Spleen (tissue), 11 donors: ENCODE results near the gene DBI. TPM values are rescaled to one million over a fixed set of nuclear protein-coding genes. Genes with fewer than 3 reads are reported as not detected.

Experiments used
- DNase-seq: peaks from one replicate; pipeline ENCODE4 v3.0.0-alpha.2; 2020
- H3K27ac ChIP-seq, 8 donors: fragments of 200-600 bp; sonication (generic) in 7 of 8; 1 replicate in 4 of 8; 2 replicates in 4 of 8; pipeline versions ENCODE4 v1.5.0 to v1.8.0; 2016 to 2021; ENCODE audit warnings: inconsistent platforms in 4 of 8, mild to moderate bottlenecking in 4 of 8, moderate library complexity in 1 of 8
- H3K27me3 ChIP-seq, 7 donors: fragments of 200-600 bp; sonication (generic) in 6 of 7; replicated peaks in 1 of 7; 1 replicate in 4 of 7; 2 replicates in 3 of 7; pipeline versions ENCODE4 v1.5.0 to v1.8.0; 2016 to 2021; ENCODE audit warnings: inconsistent platforms in 3 of 7, mild to moderate bottlenecking in 1 of 7
- H3K36me3 ChIP-seq, 6 donors: fragments of 200-600 bp; sonication (generic) in 5 of 6; 1 replicate in 4 of 6; 2 replicates in 2 of 6; pipeline versions ENCODE4 v1.5.0 to v1.8.0; 2016 to 2021; ENCODE audit warnings: inconsistent platforms in 2 of 6
- H3K4me1 ChIP-seq, 6 donors: fragments of 200-600 bp; sonication (generic) in 5 of 6; 1 replicate in 3 of 6; 2 replicates in 3 of 6; pipeline versions ENCODE4 v1.5.0 to v1.8.0; 2016 to 2021; ENCODE audit warnings: inconsistent platforms in 3 of 6
- H3K4me3 ChIP-seq, 8 donors: fragments of 200-600 bp; sonication (generic) in 7 of 8; 1 replicate in 4 of 8; 2 replicates in 4 of 8; pipeline versions ENCODE4 v1.5.0 to v1.8.0; 2016 to 2021; ENCODE audit warnings: inconsistent platforms in 4 of 8, mild to moderate bottlenecking in 4 of 8, moderate library complexity in 2 of 8
- H3K9me3 ChIP-seq, 8 donors: fragments of 200-600 bp; sonication (generic) in 7 of 8; 1 replicate in 4 of 8; 2 replicates in 4 of 8; pipeline versions ENCODE4 v1.5.0 to v1.8.0; 2016 to 2021; ENCODE audit warnings: inconsistent platforms in 4 of 8
- CTCF ChIP-seq, 11 experiments: fragments of 200-600 bp in 7 of 11; fragments of 450-650 bp in 4 of 11; sonication (generic) in 4 of 11; IDR thresholded peaks in 8 of 11; conservative IDR thresholded peaks in 3 of 11; 1 replicate in 7 of 11; 2 replicates in 4 of 11; pipeline versions ENCODE4 v1.4.0 to v1.8.0; 2016 to 2021; ENCODE audit warnings: antibody characterized with exemption in 11 of 11, inconsistent platforms in 4 of 11, mild to moderate bottlenecking in 1 of 11
- POLR2A ChIP-seq, 3 donors: fragments of 450-650 bp; IDR thresholded peaks; one replicate each; pipeline ENCODE4 v1.5.1; 2017; ENCODE audit warnings: antibody characterized with exemption in 3 of 3, mild to moderate bottlenecking in 1 of 3
- POLR2AphosphoS5 ChIP-seq, 3 donors: sonication (generic); formaldehyde crosslinking; IDR thresholded peaks; one replicate each; pipeline ENCODE4 v1.5.1; 2017; ENCODE audit warnings: antibody characterized with exemption in 3 of 3
- WGBS, 5 donors: extraction: QIAGEN DNeasy Blood & Tissue Kit in 3 of 5; methylation state at CpG; one replicate each; pipeline versions ENCODE4 v1.1.5 to v1.1.7; 2013 to 2018; 5-methylcytosine and 5-hydroxymethylcytosine counted together
- intact Hi-C: fragments of 100-400 bp; cut with DNase I; formaldehyde crosslinking; loops from one replicate; pipeline ENCODE4 v1.15.0; 2023; ENCODE audit warnings: low total_unique reads
- polyA plus RNA-seq, 3 donors: library from polyadenylated mRNA; stranded (reverse); fragments of 200-250 nt; gene quantifications; one replicate each; pipeline ENCODE4 v1.2.1, GENCODE V29; 2013
- total RNA-seq, 7 donors: library from RNA; depleted of rRNA in 3 of 7; stranded (reverse); fragments of >200 nt in 3 of 7; fragmentation: NEBNext Ultra II Directional in 4 of 7; extraction: Animal tissue kit (Norgen Biotek cat#: 25700) in 4 of 7; gene quantifications; one replicate each; pipeline versions ENCODE4 v1.1.0 to v1.2.1, GENCODE V29; 2016 to 2021
- donor health status: healthy with polysubstance abuse.
- donor health status: DM: no; HTN: no; CAD: no; lungs with moderate emphysema.
- donor health status: DM: no; HTN: no; CAD: no.
- donor health status: Bipolar disorder and iron deficiency.
- donor health status: healthy.
- donor health status: DM: no; HTN: no; CAD: no.
- donor health status: DM: yes; HTN: yes; CAD: no.

The DBI gene
- total and polyA plus RNA-seq, 10 donors: 37.3 to 321 (median 61.2) TPM

GRCh38 chr2:119338826-119339561 is 27.8 kb upstream of the DBI start:
- Histone ChIP-seq H3K36me3 (peaks cover 0 to 37% (median 0%) of the 10 kb centered on the region in 6 donors), H3K27ac (peak overlapping the region in 6 of 8 donors; percentile 17 to 64 (median 46)), H3K9me3 (no peaks in the 10 kb centered on the region), H3K4me1 (peaks cover 4 to 26% (median 10%) of the 10 kb centered on the region in 6 donors), H3K4me3 (no peak overlapping the region), H3K27me3 (no peaks in the 10 kb centered on the region)
- WGBS, 5 donors: 29 to 43% (median 33%) methylated on average over 6 of the region's 6 CpGs
- no peak for TF ChIP-seq POLR2A (IDR thresholded peaks at IDR 0.05)
- peak in 2 of 3 donors; percentile 25 to 41 for TF ChIP-seq POLR2AphosphoS5 (IDR thresholded peaks at IDR 0.05)
- peak; percentile 91 for DNase-seq
- intact Hi-C loops: no loop called here

GRCh38 chr2:119339562-119339923 is 27.2 kb upstream of the DBI start:
- intact Hi-C loops: no loop called here
- DNase-seq: no peak
- Histone ChIP-seq H3K36me3 (peaks cover 0 to 36% (median 0%) of the 10 kb centered on the region in 6 donors), H3K4me3 (no peak overlapping the region), H3K9me3 (no peaks in the 10 kb centered on the region), H3K27ac (peak overlapping the region in 4 of 8 donors; percentile 40 to 64 (median 53)), H3K4me1 (peaks cover 4 to 26% (median 10%) of the 10 kb centered on the region in 6 donors), H3K27me3 (no peaks in the 10 kb centered on the region)
- 84 to 89% (median 88%) methylated on average over 7 of the region's 7 CpGs for WGBS, 5 donors
- TF ChIP-seq POLR2AphosphoS5 (IDR thresholded peaks at IDR 0.05) (no peak), CTCF (IDR thresholded peaks at IDR 0.05 in 8 of 11, conservative IDR thresholded peaks at IDR 0.05 in 3 of 11) (no peak), POLR2A (IDR thresholded peaks at IDR 0.05) (no peak)

GRCh38 chr2:119341684-119342083 is 25.1 kb upstream of the DBI start:
- no peaks in the 10 kb centered on the region for H3K9me3 ChIP-seq
- intact Hi-C loops: no loop called here

GRCh38 chr2:119349289-119349688 is 17.5 kb upstream of the DBI start:
- no peak for DNase-seq
- WGBS, 5 donors: 90 to 98% (median 93%) methylated on average over 6 of the region's 6 CpGs
- H3K36me3 ChIP-seq: no peaks in the 10 kb centered on the region
- peaks cover 0 to 13% (median 0%) of the 10 kb centered on the region in 6 donors for H3K4me1 ChIP-seq
- no peaks in the 10 kb centered on the region for H3K27me3 ChIP-seq
- no peak for TF ChIP-seq POLR2A (IDR thresholded peaks at IDR 0.05)
- no peak for TF ChIP-seq CTCF (IDR thresholded peaks at IDR 0.05 in 8 of 11, conservative IDR thresholded peaks at IDR 0.05 in 3 of 11)
- no peak for TF ChIP-seq POLR2AphosphoS5 (IDR thresholded peaks at IDR 0.05)
- intact Hi-C loops: no loop called here
- H3K4me3 ChIP-seq: no peak overlapping the region
- no peak overlapping the region for H3K27ac ChIP-seq
- H3K9me3 ChIP-seq: peaks cover 0 to 4% (median 0%) of the 10 kb centered on the region in 8 donors

More at GRCh38 chr2:119341684-119342083, 25.1 kb upstream of the DBI start:
- TF ChIP-seq POLR2A (IDR thresholded peaks at IDR 0.05) (no peak), CTCF (IDR thresholded peaks at IDR 0.05 in 8 of 11, conservative IDR thresholded peaks at IDR 0.05 in 3 of 11) (no peak), POLR2AphosphoS5 (IDR thresholded peaks at IDR 0.05) (no peak)
- DNase-seq: no peak
- Histone ChIP-seq H3K4me3 (no peak overlapping the region), H3K27me3 (no peaks in the 10 kb centered on the region), H3K4me1 (peaks cover 4 to 26% (median 10%) of the 10 kb centered on the region in 6 donors), H3K36me3 (peaks cover 0 to 22% (median 0%) of the 10 kb centered on the region in 6 donors), H3K27ac (no peak overlapping the region)
- 88 to 99% (median 93%) methylated on average over 2 of the region's 2 CpGs for WGBS, 5 donors
